Bronchial epithelial cell (primary cell): ENCODE measurements around the gene CDKL2. TPM values are rescaled to one million over a fixed set of nuclear protein-coding genes. Genes with fewer than 3 reads are reported as not detected.

Experiments
- DNase-seq: peaks from one replicate; pipeline ENCODE4 v3.0.0-alpha.2; 2010; ENCODE audit warnings: low read depth
- FAIRE-seq: peaks from 2 replicates; lab custom pipeline; 2011; peaks lifted over from hg19 to GRCh38; lab: Jason Lieb, UNC
- H3K27me3 ChIP-seq: 2 replicates; pipeline ENCODE4 v1.5.1; 2011; ENCODE audit warnings: low read length; ENCODE audit not compliant: control insufficient read depth, insufficient read depth
- H3K36me3 ChIP-seq: 2 replicates; pipeline ENCODE4 v1.5.1; 2011; ENCODE audit warnings: low read length; ENCODE audit not compliant: control insufficient read depth, insufficient read depth
- H3K4me3 ChIP-seq: 2 replicates; pipeline ENCODE4 v1.5.1; 2011; ENCODE audit warnings: mild to moderate bottlenecking, low read depth, low read length, control low read depth
- total RNA-seq: library from RNA; depleted of rRNA; stranded (reverse); fragments of >200 nt; gene quantifications from 2 replicates; pipeline ENCODE4 v1.2.1, GENCODE V29; 2014
- TF ChIP-seq, protein P1 (sequence below): IDR thresholded peaks from 2 replicates; pipeline ENCODE4 v1.5.1; 2011; ENCODE audit warnings: mild to moderate bottlenecking, moderate library complexity, low read length, control low read depth, inconsistent platforms; ENCODE audit not compliant: insufficient read depth, severe bottlenecking

CDKL2 gene
- total RNA-seq, 1 donor from 2014 or later, result 1.3 TPM

DNA sequence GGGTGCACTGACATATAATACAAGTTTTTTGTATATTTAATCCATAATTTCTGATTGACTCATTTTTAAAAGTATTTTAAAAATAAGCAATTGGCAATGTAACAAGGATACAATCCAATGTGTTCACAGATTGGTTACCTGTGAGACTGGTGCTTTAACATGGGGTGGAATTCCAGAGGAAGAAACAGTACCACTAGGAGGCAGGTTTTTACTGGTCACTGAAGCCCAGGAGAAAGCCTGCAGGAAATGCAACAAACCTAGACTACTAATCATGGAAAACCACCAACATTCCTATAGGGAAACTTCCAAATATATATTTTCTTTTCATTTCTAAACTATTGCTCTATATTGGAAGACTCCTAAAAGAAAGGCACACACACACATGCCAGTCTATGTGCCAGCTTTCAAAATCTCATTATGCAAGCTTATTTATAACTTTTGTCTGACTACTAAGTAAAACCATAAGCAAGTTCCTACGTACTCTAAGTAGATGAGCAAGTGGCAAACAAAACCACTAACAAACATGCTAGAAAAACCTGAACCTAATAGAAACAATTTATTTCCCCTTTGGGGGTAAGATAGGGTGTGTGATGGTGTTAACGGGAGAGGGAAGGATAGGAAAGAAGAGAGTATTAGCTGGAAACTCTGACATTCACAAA is 23.6 kb upstream of the CDKL2 start:
- DNase-seq, result peak; percentile 64
- Histone ChIP-seq H3K4me3 (no peak overlapping the region), H3K27me3 (no peaks in the 10 kb centered on the region), H3K36me3 (peaks cover 4% of the 10 kb centered on the region)
- TF ChIP-seq, protein P1, sequence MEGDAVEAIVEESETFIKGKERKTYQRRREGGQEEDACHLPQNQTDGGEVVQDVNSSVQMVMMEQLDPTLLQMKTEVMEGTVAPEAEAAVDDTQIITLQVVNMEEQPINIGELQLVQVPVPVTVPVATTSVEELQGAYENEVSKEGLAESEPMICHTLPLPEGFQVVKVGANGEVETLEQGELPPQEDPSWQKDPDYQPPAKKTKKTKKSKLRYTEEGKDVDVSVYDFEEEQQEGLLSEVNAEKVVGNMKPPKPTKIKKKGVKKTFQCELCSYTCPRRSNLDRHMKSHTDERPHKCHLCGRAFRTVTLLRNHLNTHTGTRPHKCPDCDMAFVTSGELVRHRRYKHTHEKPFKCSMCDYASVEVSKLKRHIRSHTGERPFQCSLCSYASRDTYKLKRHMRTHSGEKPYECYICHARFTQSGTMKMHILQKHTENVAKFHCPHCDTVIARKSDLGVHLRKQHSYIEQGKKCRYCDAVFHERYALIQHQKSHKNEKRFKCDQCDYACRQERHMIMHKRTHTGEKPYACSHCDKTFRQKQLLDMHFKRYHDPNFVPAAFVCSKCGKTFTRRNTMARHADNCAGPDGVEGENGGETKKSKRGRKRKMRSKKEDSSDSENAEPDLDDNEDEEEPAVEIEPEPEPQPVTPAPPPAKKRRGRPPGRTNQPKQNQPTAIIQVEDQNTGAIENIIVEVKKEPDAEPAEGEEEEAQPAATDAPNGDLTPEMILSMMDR, result peak; percentile 48
- FAIRE-seq, result no peak

GRCh38 chr4:75644095-75644494 is 13.8 kb upstream of the CDKL2 start:
- DNase-seq (no peak), FAIRE-seq (no peak)
- TF ChIP-seq, protein P1, result no peak
- Histone ChIP-seq H3K36me3 (peaks cover 4% of the 10 kb centered on the region), H3K27me3 (no peaks in the 10 kb centered on the region), H3K4me3 (no peak overlapping the region)

DNA sequence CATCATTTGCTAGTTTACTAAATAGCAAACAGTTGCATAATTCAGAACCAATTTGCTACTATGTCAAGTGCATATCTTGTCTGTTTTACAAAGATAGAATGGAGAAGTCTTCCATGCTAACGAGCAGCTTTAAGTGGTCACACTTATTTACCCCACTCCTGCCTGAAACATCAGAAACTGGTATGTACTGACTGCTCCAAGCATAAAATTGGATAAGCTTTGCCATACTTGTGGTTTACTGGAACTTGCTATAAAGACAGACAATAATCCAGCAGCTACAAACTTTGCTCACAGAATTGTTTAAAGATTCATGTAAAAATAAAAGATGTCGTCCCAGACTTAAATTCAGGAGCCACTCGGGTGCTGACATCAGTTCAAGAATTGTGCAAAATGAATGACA is 13.3 kb upstream of the CDKL2 start:
- TF ChIP-seq, protein P1, result no peak
- Histone ChIP-seq H3K4me3 (no peak overlapping the region), H3K27me3 (no peaks in the 10 kb centered on the region), H3K36me3 (peaks cover 4% of the 10 kb centered on the region)
- DNase-seq (no peak), FAIRE-seq (no peak)

DNA sequence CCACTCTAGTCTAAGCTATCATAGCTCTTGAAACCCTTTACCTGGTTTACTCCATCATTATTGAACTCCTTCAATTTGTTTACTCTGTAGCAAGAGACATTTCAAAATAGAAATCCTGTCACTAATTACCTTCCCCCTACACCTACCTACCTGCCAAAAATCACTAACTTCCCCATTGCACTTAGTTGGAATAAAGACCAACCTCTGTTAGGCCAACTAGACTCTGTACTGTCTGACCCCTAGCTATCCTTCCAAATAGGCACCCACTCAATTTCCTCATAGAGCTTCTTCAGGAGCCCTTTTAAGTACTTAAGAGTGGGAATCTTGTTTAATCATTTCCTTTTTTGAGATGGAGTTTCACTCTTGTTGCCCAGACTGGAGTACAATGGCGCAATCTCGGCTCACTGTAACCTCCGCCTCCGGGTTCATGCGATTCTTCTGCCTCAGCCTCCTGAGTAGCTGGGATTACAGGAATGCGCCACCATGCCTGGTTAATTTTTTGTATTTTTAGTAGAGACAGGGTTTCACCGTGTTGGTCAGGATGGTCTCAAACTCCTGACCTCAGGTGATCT is 8.9 kb upstream of the CDKL2 start:
- no peak overlapping the region for H3K4me3 ChIP-seq
- TF ChIP-seq, protein P1, result no peak
- FAIRE-seq (no peak), DNase-seq (no peak)
- no peaks in the 10 kb centered on the region for H3K27me3 ChIP-seq
- H3K36me3 ChIP-seq, result no peaks in the 10 kb centered on the region

DNA sequence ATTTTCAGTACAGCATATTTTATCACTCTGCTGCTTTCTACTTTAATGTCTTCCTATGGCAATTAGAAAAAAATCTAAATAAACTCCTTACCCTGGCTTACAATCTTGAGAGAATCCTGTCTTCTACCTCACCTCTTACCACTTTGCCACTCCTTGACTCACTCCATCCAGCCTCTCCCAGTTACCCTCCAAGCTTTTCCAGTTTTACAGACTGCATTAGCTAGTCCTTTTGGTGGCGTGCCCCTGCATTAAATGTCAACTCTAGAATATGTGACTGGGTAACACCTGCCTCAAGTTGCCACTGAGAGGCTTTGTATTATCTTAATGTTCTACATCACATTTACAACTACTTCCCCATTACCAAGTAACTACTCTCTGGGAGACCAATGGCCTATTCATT is 7.5 kb upstream of the CDKL2 start:
- FAIRE-seq (no peak), DNase-seq (no peak)
- TF ChIP-seq, protein P1, result no peak
- Histone ChIP-seq H3K4me3 (no peak overlapping the region), H3K27me3 (no peaks in the 10 kb centered on the region), H3K36me3 (no peaks in the 10 kb centered on the region)
